ENCODE measurements around the gene TIMM23.

DNA sequence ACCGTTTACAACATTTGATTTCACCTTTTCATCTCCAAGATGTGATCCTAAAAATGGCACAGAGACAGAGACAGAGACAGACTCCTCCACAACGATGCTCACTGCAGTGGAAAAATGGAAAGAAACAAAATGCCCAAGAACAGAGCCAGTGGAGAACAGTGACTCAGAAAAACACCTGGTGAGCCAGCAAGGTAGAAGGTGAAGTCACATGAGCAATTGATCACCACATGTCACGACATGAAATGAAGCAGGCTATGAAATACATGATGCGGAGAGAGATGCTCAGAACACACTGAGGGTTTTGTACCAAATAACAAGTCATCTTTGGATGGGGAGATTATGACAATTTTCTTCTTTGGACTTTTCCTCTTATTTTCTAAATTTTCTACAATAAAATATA lies 70.2 kb downstream of the TIMM23 start:
- no peak for TF ChIP-seq POLR2A (IDR thresholded peaks at IDR 0.05)
- TF ChIP-seq, protein P1, sequence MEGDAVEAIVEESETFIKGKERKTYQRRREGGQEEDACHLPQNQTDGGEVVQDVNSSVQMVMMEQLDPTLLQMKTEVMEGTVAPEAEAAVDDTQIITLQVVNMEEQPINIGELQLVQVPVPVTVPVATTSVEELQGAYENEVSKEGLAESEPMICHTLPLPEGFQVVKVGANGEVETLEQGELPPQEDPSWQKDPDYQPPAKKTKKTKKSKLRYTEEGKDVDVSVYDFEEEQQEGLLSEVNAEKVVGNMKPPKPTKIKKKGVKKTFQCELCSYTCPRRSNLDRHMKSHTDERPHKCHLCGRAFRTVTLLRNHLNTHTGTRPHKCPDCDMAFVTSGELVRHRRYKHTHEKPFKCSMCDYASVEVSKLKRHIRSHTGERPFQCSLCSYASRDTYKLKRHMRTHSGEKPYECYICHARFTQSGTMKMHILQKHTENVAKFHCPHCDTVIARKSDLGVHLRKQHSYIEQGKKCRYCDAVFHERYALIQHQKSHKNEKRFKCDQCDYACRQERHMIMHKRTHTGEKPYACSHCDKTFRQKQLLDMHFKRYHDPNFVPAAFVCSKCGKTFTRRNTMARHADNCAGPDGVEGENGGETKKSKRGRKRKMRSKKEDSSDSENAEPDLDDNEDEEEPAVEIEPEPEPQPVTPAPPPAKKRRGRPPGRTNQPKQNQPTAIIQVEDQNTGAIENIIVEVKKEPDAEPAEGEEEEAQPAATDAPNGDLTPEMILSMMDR (IDR thresholded peaks at IDR 0.05): no peak

All from body of pancreas (tissue), 4 donors.